Activated T-helper 1 cell treated with Interleukin-2 at 50 U/mL for 16 hours (primary cell): ENCODE measurements around the gene TRNP1.

Source experiments
- DNase-seq: peaks from one replicate; pipeline ENCODE4 v3.0.0-alpha.2; 2020; ENCODE audit warnings: low read depth

Gene TRNP1

GRCh38 chr1:27027575-27028250 is 34.2 kb downstream of the TRNP1 start:
- no peak for DNase-seq

- DNase-seq = no peak
These were observed 36.0 kb downstream of the TRNP1 start for GRCh38 chr1:27029517-27029916.

- no peak for DNase-seq
These were observed 38.0 kb downstream of the TRNP1 start for GRCh38 chr1:27031235-27032118.

GRCh38 chr1:27032119-27032461 is 38.6 kb downstream of the TRNP1 start:
- no peak for DNase-seq

GRCh38 chr1:27033043-27033746 is 39.7 kb downstream of the TRNP1 start:
- no peak for DNase-seq

- DNase-seq = no peak
These were observed 41.9 kb downstream of the TRNP1 start for GRCh38 chr1:27035344-27035743.

GRCh38 chr1:27036718-27037117 is 43.2 kb downstream of the TRNP1 start:
- DNase-seq = no peak

- DNase-seq = no peak
These were observed 44.0 kb downstream of the TRNP1 start for GRCh38 chr1:27037518-27037917.

GRCh38 chr1:27038020-27038419 is 44.5 kb downstream of the TRNP1 start:
- DNase-seq = no peak

GRCh38 chr1:27042670-27043069 is 49.2 kb downstream of the TRNP1 start:
- DNase-seq = no peak

- DNase-seq = peak; percentile 77
These were observed 51.2 kb downstream of the TRNP1 start for GRCh38 chr1:27044613-27045151.

GRCh38 chr1:27045973-27046558 is 52.6 kb downstream of the TRNP1 start:
- DNase-seq = peak; percentile 40

- no peak for DNase-seq
These were observed 54.4 kb downstream of the TRNP1 start for GRCh38 chr1:27047914-27048313.

GRCh38 chr1:27049100-27049499 is 55.6 kb downstream of the TRNP1 start:
- no peak for DNase-seq

- DNase-seq = no peak
These were observed 56.1 kb downstream of the TRNP1 start for GRCh38 chr1:27049607-27050006.
